AG09309 (cell line): ENCODE data around the gene MYMX.
A peak's percentile ranks its signal among the peaks of the same experiment; 100 is the strongest.

Source experiments
- DNase-seq: peaks from one replicate; pipeline ENCODE4 v3.0.0-alpha.2; 2010; ENCODE audit warnings: low read depth
- H3K4me3 ChIP-seq: 2 replicates; pipeline ENCODE4 v1.5.1; 2011; ENCODE audit warnings: mild to moderate bottlenecking, low read depth, low read length, moderate library complexity; ENCODE audit not compliant: control insufficient read depth
- TF ChIP-seq, protein P1 (sequence below): IDR thresholded peaks from 2 replicates; pipeline ENCODE4 v1.5.1; 2011; ENCODE audit warnings: mild to moderate bottlenecking, low read depth, low read length, inconsistent platforms; ENCODE audit not compliant: insufficient read depth, control insufficient read depth; ENCODE audit errors: missing control alignments

Gene MYMX

DNA sequence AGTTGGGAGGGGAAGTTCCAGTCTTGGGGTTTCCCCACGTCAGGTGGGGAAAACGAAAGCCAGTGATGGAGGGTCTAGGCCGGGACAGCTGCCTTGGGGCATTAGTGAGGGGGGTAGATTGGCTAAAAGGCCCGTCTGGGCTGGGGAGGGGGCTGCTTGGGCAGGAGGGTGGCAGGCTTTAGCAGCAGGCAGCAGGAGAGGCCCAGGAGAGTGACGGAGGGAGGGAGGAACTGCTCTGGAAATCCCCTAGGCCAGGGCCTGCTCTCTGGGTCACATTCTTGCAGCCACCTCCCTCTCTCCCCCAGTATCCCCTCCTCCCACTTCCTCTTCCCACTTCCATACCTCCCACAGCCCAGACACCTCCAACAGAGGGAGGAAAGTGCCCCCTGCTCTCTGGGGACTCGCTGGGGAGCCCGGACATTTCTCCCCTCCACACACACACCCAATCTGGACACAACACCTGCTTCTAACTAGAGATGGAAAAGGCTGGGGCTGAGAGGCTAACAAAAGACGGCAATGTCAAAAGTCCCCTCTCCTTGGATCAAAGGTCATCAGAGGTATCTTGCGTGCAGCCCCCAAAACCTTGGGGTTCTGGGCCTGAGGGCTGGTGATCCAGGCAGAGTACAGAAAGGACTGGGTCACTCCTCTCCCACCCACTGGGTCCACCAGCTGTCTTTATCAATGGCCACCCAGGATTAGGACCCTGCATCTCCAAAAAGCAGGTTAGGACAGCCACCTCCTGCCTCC is 46.8 kb downstream of the MYMX start:
- H3K4me3 ChIP-seq: peak overlapping the region; percentile 93
- no peak for DNase-seq

DNA sequence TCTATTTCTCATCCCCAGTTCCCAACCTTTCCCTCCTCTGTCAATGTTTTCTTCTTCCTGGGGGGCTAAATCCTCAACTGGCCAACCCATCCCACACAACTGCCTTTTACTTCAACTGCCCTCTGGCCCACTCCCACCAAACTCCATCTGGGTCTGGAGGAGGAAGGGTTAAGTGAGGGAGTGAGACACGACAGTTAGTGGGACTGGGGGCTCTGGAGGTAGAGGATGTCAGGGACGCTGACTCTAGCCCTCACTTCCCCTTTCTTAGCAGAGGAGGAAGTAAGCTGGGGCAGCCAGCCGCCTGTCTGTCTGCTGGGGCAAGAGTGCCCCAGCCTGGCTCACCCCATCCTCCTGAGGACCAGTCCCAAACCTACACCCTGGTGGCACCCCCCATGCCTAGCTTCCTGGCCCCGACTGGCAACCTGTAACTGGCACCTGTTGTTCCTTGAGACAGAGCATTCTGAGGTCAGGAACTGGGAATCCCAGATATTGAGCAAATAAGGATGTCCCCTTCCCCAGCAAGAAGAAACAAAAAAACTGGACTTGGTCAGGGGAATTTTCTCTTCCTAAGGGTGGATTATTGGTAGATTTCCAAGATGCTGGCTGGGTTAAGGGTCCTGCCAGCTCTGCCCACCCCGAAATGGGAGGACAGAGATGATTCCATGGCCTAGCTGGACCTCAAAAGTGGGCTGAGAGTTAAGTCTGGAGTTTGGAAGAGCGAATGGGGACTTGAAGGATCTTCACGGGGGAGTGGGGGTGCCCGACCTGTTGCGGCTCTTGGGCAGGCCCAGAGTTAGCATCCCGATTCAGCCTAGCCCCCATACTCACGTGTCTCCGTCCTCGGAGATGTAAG is 47.7 kb downstream of the MYMX start:
- no peak for DNase-seq
- H3K4me3 ChIP-seq: peak overlapping the region; percentile 93
- TF ChIP-seq, protein P1, sequence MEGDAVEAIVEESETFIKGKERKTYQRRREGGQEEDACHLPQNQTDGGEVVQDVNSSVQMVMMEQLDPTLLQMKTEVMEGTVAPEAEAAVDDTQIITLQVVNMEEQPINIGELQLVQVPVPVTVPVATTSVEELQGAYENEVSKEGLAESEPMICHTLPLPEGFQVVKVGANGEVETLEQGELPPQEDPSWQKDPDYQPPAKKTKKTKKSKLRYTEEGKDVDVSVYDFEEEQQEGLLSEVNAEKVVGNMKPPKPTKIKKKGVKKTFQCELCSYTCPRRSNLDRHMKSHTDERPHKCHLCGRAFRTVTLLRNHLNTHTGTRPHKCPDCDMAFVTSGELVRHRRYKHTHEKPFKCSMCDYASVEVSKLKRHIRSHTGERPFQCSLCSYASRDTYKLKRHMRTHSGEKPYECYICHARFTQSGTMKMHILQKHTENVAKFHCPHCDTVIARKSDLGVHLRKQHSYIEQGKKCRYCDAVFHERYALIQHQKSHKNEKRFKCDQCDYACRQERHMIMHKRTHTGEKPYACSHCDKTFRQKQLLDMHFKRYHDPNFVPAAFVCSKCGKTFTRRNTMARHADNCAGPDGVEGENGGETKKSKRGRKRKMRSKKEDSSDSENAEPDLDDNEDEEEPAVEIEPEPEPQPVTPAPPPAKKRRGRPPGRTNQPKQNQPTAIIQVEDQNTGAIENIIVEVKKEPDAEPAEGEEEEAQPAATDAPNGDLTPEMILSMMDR: no peak

More for the DNA sequence above, 46.8 kb downstream of the MYMX start:
- TF ChIP-seq, protein P1: no peak

DNA sequence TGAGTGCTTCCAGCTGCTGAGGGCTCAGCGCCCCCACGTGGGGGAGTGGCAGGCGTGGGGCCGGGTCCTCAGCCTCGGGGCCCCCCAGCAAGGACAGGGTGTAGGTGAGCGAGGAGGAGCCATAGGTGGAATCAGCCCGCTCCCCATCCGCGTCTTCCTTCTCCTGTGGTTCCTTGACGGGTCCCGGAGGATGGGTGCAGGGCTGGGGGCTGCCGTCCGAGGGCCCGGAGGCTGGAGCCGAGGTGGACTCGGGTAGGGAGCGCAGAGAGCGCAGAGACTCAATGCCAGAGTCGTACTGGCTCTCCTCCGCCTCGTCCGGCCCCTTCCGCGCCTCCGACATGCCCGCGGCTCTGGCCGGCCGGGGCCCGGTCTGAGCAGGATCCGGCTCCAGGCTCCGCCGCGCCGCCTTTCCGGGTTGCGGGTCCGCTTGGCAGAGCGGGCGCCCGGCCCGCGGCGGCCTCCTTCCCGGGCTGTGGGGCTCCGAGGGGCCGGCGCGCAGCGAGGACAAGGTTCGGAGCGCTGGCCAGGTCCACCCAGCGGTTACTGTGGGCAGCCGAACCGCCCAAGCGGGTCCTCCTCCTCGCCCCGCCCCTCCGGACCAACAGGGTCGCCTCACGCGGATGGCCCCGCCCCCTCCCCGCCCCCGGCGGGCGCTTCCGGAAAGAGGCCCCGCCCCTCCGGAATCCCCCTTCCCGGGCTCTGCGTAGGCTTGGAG is 48.4 kb downstream of the MYMX start, which contains the start of gene NFKBIE:
TSS of gene NFKBIE (minus strand) at position 545 of the 715 bp plus-strand sequence. CDS start at position 340, 205 bp downstream.
- H3K4me3 ChIP-seq: peak within 1 kb of the TSS; percentile 93
- peak; percentile 52 for DNase-seq

DNA sequence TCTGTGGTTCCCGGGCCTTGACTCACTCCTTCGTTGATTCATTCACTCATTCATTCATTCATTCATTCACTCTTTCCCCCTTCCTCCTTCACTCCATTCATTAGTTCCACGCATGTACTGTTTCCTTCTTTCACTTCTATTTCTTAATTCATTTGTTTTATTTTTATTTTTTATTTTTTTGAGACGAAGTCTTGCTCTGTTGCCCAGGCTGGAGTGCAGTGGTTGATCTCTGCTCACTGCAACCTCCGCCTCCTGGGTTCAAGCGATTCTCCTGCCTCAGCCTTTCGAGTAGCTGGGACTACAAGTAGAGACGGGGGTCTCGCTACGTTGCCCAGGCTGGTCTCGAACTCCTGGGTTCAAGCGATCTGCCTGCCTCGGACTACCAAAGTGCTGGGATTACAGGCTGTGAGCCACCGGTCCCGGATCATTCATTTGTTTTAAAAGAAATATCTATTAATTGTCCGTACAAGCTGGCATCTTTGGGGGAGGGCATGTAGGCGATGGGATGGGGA is 49.1 kb downstream of the MYMX start:
- DNase-seq: no peak
- TF ChIP-seq, protein P1: no peak
- H3K4me3 ChIP-seq: no peak overlapping the region; the same call in 1 of the 2 replicates

More for the DNA sequence above, 48.4 kb downstream of the MYMX start, which contains the start of gene NFKBIE:
- TF ChIP-seq, protein P1: peak; percentile 34

DNA sequence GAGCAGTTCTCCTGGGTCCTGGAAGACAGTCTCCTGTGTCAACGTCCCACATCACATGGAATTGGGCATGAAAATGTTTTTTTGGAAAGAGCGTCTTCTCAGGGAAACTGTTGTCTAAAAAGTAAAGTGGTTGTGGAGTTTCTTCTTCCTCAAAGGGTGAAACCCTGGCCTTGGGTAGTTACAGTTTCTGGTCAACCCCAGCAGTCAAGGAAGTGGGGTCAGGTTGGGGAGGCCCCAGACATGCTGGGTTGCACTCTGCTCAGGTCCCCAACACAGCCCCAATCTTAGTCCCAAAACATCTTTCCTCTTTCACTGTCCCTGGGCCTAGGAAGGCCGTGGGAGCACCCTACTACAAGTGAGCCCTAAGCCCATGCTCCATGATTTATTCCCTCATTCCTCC is 49.6 kb downstream of the MYMX start:
- DNase-seq: no peak
- TF ChIP-seq, protein P1: no peak
- no peak overlapping the region for H3K4me3 ChIP-seq

DNA sequence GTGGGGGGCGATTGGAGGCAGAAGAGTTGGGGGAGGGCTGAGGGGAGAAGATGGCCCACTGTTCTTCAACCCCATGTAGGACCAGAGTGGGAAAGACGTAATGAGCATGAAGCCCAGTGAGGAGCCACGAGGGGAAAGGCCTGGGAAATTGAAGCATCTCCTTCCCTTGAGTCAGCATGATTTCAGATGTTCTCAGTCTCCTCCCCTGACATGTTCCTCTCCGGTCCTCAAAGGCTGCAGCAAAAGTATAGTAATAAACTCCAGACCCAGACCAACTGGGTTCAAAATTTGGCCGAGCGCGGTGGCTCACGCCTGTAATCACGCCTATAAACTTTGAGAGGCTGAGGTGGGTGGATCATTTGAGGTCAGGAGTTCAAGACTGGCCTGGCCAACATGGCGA is 50.5 kb downstream of the MYMX start:
- TF ChIP-seq, protein P1: no peak
- no peak overlapping the region for H3K4me3 ChIP-seq

More for the DNA sequence above, 50.5 kb downstream of the MYMX start:
- no peak for DNase-seq
